ENCODE data around the gene MYO9A.
A peak's percentile ranks its signal among the peaks of the same experiment; 100 is the strongest.

MYO9A gene

DNA sequence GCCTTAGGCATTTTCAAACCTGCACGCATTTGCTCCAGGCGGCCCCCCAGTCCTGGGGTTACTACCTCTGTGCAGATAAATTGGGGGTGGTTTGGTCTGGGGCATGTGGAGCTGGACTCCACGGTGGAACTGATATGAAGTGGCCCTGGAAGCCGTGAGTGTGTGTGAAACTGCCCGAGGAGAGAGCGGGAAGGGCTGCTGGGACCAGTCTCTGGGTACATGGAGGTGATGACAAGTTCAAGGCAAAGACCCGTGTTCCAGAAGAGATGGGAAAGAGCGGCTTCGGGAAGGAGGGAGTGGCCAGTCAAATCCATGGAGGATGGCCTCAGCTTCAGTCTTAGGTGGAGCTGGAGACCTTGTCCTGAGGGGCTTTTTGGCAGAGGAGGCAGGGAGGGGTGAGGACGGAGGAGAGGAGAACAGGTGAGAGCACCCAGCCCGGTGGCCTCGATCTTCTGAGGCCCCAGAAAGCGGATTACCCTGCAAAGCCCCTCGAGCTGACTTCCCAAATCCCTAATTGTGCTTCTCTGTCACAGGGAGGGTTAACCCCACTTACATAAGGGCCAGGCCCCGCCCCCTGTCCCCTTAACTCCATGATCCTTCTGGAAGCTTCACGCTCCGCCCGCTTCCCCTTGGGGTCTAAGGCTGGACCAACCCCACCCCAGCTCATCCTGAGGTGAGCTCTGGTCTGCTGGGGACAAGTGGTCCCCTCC is 309.5 kb downstream of the MYO9A start:
- H3K36me3 ChIP-seq (ENCODE audit: control insufficient read depth, insufficient read depth, low read length), result no peaks in the 10 kb centered on the region
- no peak overlapping the region for H3K4me3 ChIP-seq (ENCODE audit: extremely low read depth, insufficient read depth, low read length, poor library complexity, severe bottlenecking)
- WGBS, 2 experiments (ENCODE audit: insufficient coverage in 2 of 2), result 89 to 92% methylated on average over 12 of the region's 18 CpGs
- no peak overlapping the region for H3K27ac ChIP-seq (ENCODE audit: low read depth, low read length, severe bottlenecking)
- H3K4me1 ChIP-seq (ENCODE audit: control insufficient read depth, insufficient read depth, low read length, poor library complexity, severe bottlenecking), result peaks cover 27% of the 10 kb centered on the region
- H3K9me3 ChIP-seq (ENCODE audit: control insufficient read depth, low read length), result no peaks in the 10 kb centered on the region

DNA sequence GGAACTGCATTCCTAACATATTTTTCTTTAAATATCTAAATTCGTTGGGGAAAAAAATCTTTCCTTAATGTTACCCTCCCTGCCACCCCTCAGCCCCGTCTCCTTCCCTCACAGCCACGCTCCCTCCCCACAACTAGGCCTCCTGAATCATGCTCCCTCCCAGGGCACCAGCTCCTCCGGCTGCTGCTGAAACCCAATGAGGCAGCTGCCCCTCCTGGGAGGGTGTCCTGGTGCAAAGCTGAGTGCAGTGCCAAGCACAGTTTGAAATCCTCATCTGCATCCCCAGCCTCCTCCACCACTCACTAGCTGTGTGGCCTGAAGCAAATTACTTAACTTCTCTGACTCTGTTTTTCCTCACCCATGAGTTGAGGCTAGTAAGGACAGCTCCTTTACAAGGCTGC is 310.3 kb downstream of the MYO9A start:
- Histone ChIP-seq H3K27ac (ENCODE audit: low read depth, low read length, severe bottlenecking) (no peak overlapping the region), H3K4me1 (ENCODE audit: control insufficient read depth, insufficient read depth, low read length, poor library complexity, severe bottlenecking) (peaks cover 27% of the 10 kb centered on the region), H3K4me3 (ENCODE audit: extremely low read depth, insufficient read depth, low read length, poor library complexity, severe bottlenecking) (no peak overlapping the region), H3K9me3 (ENCODE audit: control insufficient read depth, low read length) (no peaks in the 10 kb centered on the region), H3K36me3 (ENCODE audit: control insufficient read depth, insufficient read depth, low read length) (no peaks in the 10 kb centered on the region)
- 38 to 49% methylated on average over 2 to 4 of the region's 4 CpGs for WGBS, 2 experiments (ENCODE audit: insufficient coverage in 2 of 2)

DNA sequence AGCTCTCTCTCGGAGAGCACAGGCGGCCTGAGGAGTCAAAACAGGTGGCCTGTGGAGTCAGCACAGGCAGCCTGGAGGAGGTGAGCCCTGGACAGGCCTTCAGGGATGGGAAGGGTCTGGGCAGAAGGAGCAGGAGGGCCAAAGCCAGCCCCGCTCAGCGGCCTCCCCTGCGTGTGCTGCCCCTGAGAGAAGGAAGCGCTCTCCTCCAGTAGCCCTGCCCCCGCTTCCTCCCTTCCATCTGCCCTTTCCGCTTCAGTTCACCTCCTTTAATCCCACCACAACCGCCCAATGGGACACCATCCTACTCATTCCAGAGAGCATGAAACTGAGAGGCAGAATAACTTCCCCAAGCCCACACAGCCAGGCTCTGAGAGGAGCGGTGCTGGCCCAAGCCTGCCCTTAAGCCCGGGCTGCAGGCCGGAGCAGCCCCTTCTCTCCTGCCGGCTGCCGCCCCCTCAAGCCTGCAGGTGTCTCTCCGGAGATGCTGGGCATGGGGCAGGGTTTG is 310.8 kb downstream of the MYO9A start:
- no peak overlapping the region for H3K4me3 ChIP-seq (ENCODE audit: extremely low read depth, insufficient read depth, low read length, poor library complexity, severe bottlenecking)
- H3K36me3 ChIP-seq (ENCODE audit: control insufficient read depth, insufficient read depth, low read length), result no peaks in the 10 kb centered on the region
- peaks cover 27% of the 10 kb centered on the region for H3K4me1 ChIP-seq (ENCODE audit: control insufficient read depth, insufficient read depth, low read length, poor library complexity, severe bottlenecking)
- H3K27ac ChIP-seq (ENCODE audit: low read depth, low read length, severe bottlenecking), result peak overlapping the region; percentile 16
- no peaks in the 10 kb centered on the region for H3K9me3 ChIP-seq (ENCODE audit: control insufficient read depth, low read length)
- 26 to 28% methylated on average over 10 to 12 of the region's 15 CpGs for WGBS, 2 experiments (ENCODE audit: insufficient coverage in 2 of 2)

DNA sequence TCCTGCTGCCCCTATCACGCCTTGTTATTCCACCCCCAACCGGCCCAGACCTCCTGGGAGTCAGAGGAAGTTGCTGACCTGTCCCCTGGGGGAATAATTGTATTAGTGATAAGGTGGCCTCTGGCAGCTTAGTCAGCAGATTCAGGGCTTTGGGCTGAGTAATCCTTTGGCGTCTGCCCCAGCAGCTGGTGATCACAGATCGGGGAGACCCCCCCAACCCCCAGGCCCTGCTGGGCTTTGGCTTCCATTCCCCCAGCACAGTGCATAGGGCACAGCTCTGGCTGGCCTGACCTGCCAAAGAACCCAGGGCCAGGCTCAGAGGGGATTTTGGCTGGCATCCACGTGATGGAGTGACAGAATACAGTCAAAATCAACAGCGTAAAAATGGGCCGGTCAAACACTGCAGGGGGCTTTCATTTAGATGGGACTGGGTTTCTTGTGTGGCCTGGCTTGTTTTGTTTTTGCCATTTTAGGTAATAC is 311.5 kb downstream of the MYO9A start:
- H3K27ac ChIP-seq (ENCODE audit: low read depth, low read length, severe bottlenecking), result no peak overlapping the region
- H3K4me1 ChIP-seq (ENCODE audit: control insufficient read depth, insufficient read depth, low read length, poor library complexity, severe bottlenecking), result peaks cover 27% of the 10 kb centered on the region
- no peak overlapping the region for H3K4me3 ChIP-seq (ENCODE audit: extremely low read depth, insufficient read depth, low read length, poor library complexity, severe bottlenecking)
- 14 to 16% methylated on average over 3 of the region's 7 CpGs for WGBS, 2 experiments (ENCODE audit: insufficient coverage in 2 of 2)
- no peaks in the 10 kb centered on the region for H3K36me3 ChIP-seq (ENCODE audit: control insufficient read depth, insufficient read depth, low read length)
- H3K9me3 ChIP-seq (ENCODE audit: control insufficient read depth, low read length), result no peaks in the 10 kb centered on the region

DNA sequence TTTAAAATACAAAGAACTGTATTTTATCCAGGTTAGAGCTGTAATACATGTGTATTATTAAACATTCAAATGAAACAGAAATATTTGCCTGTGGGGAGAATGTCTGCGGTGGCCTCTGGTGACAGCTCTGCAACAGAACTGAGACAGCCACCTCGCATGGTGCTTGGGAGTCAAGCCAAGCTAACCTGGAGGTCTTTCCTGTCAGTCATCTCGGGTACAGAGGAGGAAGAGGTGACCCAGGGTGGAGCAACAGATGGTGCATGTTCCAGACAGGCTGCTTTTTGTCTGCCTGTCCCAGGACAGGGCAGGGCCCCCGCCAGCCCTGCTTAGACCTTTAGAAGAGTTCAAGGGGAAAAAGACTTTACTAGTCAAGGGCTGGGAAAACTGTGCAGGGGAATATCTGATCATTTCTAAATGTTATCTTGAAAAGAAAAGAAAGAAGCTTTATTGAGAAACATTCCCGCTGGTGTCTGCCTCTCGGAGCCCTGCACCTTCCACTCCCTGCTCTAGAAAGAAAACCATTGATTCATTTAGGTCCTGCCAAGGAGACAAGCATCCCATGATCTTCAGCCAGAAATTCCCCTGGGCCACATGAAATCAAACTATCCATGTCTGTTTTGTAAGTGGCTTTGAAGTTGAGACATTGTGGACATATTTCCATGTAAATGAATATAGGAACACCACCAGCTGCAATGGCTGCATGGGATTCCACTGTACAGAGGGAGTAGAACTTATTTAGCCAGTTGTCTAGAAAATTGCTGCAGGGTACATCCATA is 313.1 kb downstream of the MYO9A start:
- 84 to 93% methylated on average over 4 to 6 of the region's 6 CpGs for WGBS, 2 experiments (ENCODE audit: insufficient coverage in 2 of 2)
- Histone ChIP-seq H3K36me3 (ENCODE audit: control insufficient read depth, insufficient read depth, low read length) (no peaks in the 10 kb centered on the region), H3K27ac (ENCODE audit: low read depth, low read length, severe bottlenecking) (no peak overlapping the region), H3K9me3 (ENCODE audit: control insufficient read depth, low read length) (no peaks in the 10 kb centered on the region), H3K4me3 (ENCODE audit: extremely low read depth, insufficient read depth, low read length, poor library complexity, severe bottlenecking) (no peak overlapping the region), H3K4me1 (ENCODE audit: control insufficient read depth, insufficient read depth, low read length, poor library complexity, severe bottlenecking) (peaks cover 25% of the 10 kb centered on the region)

DNA sequence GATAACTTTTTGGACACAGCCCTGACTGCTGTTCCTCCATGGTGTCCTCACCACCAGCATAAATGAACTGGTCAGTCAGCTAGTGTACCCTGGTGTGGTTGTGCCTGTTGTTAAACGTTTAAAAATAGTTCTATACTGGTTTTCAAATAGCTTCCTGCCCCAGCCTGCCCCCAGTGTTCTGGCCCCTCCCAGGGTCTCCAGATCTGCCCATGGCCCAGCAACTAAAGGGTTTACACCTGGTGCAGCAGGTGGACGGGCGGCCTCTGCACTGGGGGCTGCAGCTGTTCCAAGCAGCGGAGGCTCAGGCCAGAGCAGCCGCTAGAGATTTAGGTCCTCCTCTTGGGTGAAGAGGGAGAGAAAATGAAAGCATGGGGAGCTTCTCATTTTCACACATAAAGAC is 313.7 kb downstream of the MYO9A start:
- 79% methylated on average over 2 of the region's 5 CpGs; no CpG with 5 or more reads in 1 of the 2 experiments for WGBS, 2 experiments (ENCODE audit: insufficient coverage in 2 of 2)
- Histone ChIP-seq H3K4me1 (ENCODE audit: control insufficient read depth, insufficient read depth, low read length, poor library complexity, severe bottlenecking) (peaks cover 25% of the 10 kb centered on the region), H3K36me3 (ENCODE audit: control insufficient read depth, insufficient read depth, low read length) (no peaks in the 10 kb centered on the region), H3K9me3 (ENCODE audit: control insufficient read depth, low read length) (no peaks in the 10 kb centered on the region), H3K27ac (ENCODE audit: low read depth, low read length, severe bottlenecking) (no peak overlapping the region), H3K4me3 (ENCODE audit: extremely low read depth, insufficient read depth, low read length, poor library complexity, severe bottlenecking) (no peak overlapping the region)

DNA sequence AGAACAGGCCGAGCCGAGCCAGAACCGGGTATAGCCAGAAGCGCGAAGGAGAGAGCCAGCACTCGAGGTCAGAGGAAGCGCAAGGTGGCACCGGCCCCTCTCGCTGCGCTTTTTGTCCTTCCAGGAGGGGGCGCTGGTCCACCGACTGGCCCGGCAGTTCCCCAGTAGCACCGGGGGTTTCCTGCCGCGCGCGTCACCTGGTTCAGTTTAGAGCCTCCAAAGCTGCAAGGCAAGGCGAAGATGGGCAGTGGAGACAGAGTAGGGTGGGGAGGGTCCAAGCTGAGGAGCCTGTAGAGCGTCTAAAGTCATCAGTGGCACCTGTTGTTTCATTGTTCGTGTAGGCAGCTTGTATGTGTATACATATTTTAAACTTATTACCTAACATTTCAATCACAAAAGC is 315.2 kb downstream of the MYO9A start:
- Histone ChIP-seq H3K27ac (ENCODE audit: low read depth, low read length, severe bottlenecking) (no peak overlapping the region), H3K4me3 (ENCODE audit: extremely low read depth, insufficient read depth, low read length, poor library complexity, severe bottlenecking) (no peak overlapping the region), H3K4me1 (ENCODE audit: control insufficient read depth, insufficient read depth, low read length, poor library complexity, severe bottlenecking) (peaks cover 20% of the 10 kb centered on the region), H3K36me3 (ENCODE audit: control insufficient read depth, insufficient read depth, low read length) (no peaks in the 10 kb centered on the region), H3K9me3 (ENCODE audit: control insufficient read depth, low read length) (no peaks in the 10 kb centered on the region)
- WGBS, 2 experiments (ENCODE audit: insufficient coverage in 2 of 2), result 87 to 89% methylated on average over 15 to 19 of the region's 21 CpGs

DNA sequence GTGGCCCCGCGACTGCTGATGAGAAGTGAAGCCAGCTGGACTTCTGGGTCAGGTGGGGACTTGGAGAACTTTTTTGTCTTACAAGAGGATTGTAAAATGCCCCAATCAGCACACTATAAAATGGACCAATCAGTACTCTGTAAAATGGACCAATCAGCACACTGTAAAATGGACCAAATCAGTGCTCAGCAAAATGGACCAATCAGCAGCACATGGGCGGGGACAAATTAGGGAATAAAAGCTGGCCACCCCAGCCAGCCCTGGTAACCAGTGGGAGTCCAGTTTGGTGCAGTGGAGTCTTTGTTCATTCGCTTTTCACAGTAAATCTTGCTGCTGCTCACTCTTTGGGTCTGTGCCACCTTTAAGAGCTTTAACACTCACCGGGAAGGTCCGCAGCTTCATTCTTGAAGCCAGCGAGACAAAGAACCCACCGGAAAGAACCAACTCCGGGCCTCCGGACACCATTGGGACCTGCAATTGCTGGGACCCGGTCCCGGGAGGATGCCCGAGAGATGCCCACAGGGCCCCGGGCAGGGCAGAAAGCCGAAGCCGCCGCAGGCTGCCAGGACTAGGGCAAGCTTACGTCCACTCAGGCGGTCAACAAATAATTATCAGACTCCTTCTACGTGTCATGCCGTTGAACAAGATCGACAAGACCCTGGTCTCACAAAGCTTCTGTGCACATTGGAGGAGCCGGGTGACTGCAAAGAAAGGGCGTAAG is 315.9 kb downstream of the MYO9A start:
- WGBS, 2 experiments (ENCODE audit: insufficient coverage in 2 of 2), result 93 to 97% methylated on average over 21 to 22 of the region's 24 CpGs
- no peaks in the 10 kb centered on the region for H3K36me3 ChIP-seq (ENCODE audit: control insufficient read depth, insufficient read depth, low read length)
- H3K9me3 ChIP-seq (ENCODE audit: control insufficient read depth, low read length), result no peaks in the 10 kb centered on the region
- H3K4me1 ChIP-seq (ENCODE audit: control insufficient read depth, insufficient read depth, low read length, poor library complexity, severe bottlenecking), result peaks cover 13% of the 10 kb centered on the region
- H3K27ac ChIP-seq (ENCODE audit: low read depth, low read length, severe bottlenecking), result no peak overlapping the region
- no peak overlapping the region for H3K4me3 ChIP-seq (ENCODE audit: extremely low read depth, insufficient read depth, low read length, poor library complexity, severe bottlenecking)

DNA sequence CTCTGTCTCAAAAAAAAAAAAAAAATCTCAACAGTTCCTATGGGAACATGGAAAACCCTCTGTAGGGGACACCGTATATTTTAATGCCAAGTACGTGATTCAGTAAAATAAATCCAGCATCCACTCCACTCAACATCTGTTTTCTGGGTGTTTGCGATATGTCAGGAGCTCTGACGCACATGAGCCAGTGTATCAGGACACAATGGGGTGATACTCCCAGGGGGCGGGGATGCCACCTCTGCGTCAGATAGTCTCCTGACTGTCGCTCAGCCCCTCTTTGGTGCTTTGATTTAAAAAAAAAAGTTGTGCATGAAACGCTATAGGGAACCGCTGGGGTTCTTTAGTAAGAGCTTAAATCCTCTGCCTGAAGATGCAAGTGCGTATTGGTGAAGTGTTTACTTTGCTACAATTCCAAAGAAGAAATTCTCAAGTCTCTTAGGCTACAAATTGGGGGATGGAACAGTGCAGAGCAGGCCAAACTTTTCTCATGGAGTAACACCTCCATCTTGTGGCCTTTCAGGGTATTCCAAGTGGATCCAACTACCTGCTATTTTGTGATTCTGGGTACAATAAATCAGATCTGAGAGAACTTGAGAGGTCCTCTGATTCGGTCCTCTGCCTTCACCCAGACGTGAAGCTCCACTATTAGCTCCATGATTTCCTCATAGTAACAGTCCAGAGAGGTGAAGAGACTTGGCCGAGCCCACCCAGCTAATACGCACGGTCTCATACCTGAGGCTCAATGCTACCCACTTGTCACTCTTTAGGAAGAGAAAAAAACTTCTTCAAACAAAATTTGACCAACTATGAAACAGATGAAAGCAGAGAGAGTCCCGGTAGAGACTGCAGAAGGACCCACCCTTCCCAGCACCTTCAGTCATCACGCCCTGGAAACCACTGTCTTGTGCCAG is 316.9 kb downstream of the MYO9A start:
- no peak overlapping the region for H3K4me3 ChIP-seq (ENCODE audit: extremely low read depth, insufficient read depth, low read length, poor library complexity, severe bottlenecking)
- H3K4me1 ChIP-seq (ENCODE audit: control insufficient read depth, insufficient read depth, low read length, poor library complexity, severe bottlenecking), result peaks cover 4% of the 10 kb centered on the region
- H3K9me3 ChIP-seq (ENCODE audit: control insufficient read depth, low read length), result no peaks in the 10 kb centered on the region
- WGBS, 2 experiments (ENCODE audit: insufficient coverage in 2 of 2), result 67 to 85% methylated on average over 9 to 16 of the region's 17 CpGs
- H3K36me3 ChIP-seq (ENCODE audit: control insufficient read depth, insufficient read depth, low read length), result no peaks in the 10 kb centered on the region
- no peak overlapping the region for H3K27ac ChIP-seq (ENCODE audit: low read depth, low read length, severe bottlenecking)

DNA sequence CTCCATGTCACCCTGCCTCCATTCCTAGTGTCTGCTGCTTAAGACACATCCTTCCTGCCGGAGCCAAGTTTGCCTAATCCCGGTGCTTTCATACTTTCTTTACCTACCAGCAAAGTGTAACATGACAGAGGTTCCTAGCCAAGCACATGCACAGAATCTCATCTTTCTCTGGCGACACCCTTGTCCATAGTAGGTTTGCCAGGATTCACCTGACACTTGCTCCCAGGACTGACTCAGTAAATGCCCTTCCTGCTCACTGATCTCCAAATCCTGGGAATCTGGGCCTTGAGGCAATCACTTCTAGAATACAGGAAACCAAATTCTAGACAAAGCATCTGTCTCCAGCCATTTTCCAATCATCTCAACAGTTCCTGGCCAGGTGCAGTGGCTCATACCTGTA is 317.8 kb downstream of the MYO9A start:
- H3K9me3 ChIP-seq (ENCODE audit: control insufficient read depth, low read length), result no peaks in the 10 kb centered on the region
- H3K27ac ChIP-seq (ENCODE audit: low read depth, low read length, severe bottlenecking), result no peak overlapping the region
- H3K4me3 ChIP-seq (ENCODE audit: extremely low read depth, insufficient read depth, low read length, poor library complexity, severe bottlenecking), result no peak overlapping the region
- 82 to 100% methylated on average over 3 of the region's 3 CpGs for WGBS, 2 experiments (ENCODE audit: insufficient coverage in 2 of 2)
- H3K36me3 ChIP-seq (ENCODE audit: control insufficient read depth, insufficient read depth, low read length), result no peaks in the 10 kb centered on the region
- H3K4me1 ChIP-seq (ENCODE audit: control insufficient read depth, insufficient read depth, low read length, poor library complexity, severe bottlenecking), result peaks cover 4% of the 10 kb centered on the region

Measured in mesodermal cell (in vitro differentiated cells).